GM12872 (cell line): ENCODE measurements around the gene ZNF550.

Experiments
- TF ChIP-seq, protein P1 (sequence below): IDR thresholded peaks from 3 replicates; pipeline ENCODE4 v1.5.1; 2011; ENCODE audit warnings: low read depth, mild to moderate bottlenecking, low read length, moderate library complexity; ENCODE audit not compliant: insufficient read depth

ZNF550 gene

DNA sequence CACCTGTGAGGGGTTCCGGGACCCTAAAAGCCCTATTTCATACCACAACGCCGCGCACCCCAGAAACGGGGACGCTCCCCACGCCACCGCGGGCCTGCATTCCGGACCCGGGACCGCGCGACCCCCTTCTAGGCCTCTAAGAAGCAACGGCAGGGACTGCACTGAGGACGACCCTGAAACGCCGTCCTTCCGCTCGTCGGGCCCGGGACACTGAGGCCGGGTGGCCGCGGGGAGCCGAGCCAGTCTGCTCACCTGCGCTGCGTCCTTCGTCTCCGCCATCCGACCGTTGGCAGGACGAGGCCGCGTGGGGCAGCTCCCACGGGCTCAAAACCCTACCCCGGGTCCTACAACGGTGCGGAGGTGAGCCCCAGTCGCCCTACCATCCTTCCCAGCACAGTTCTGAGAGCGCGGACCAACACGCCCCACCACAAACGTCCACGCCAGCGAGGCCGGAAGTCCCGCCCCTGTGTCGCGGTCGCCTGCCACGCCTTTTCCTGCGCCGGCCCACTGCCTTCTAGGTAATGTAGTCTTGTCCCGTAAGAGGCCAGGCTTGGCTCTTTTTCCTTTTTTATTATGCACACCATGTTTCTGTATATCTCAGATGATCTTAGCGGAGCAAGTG lies at the start of gene ZNF550:
TSS of gene ZNF550 (minus strand) at position 460 of the 622 bp plus-strand sequence. CDS start at position 279, 181 bp downstream.
- TF ChIP-seq, protein P1, sequence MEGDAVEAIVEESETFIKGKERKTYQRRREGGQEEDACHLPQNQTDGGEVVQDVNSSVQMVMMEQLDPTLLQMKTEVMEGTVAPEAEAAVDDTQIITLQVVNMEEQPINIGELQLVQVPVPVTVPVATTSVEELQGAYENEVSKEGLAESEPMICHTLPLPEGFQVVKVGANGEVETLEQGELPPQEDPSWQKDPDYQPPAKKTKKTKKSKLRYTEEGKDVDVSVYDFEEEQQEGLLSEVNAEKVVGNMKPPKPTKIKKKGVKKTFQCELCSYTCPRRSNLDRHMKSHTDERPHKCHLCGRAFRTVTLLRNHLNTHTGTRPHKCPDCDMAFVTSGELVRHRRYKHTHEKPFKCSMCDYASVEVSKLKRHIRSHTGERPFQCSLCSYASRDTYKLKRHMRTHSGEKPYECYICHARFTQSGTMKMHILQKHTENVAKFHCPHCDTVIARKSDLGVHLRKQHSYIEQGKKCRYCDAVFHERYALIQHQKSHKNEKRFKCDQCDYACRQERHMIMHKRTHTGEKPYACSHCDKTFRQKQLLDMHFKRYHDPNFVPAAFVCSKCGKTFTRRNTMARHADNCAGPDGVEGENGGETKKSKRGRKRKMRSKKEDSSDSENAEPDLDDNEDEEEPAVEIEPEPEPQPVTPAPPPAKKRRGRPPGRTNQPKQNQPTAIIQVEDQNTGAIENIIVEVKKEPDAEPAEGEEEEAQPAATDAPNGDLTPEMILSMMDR = no peak

DNA sequence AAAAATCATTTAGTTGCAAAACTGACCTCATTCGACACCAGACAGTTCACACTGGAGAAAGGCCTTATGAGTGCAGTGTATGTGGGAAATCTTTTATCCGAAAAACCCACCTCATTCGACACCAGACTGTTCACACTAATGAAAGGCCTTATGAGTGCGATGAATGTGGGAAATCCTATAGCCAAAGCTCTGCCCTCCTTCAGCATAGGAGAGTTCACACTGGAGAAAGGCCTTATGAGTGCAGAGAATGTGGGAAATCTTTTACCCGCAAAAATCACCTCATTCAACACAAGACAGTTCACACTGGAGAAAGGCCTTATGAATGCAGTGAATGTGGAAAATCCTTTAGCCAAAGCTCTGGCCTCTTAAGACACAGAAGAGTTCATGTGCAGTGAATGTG lies 47.3 kb upstream of the ZNF550 start:
- TF ChIP-seq, protein P1 = no peak

- TF ChIP-seq, protein P1 = no peak
Observed at GRCh38 chr19:57599761-57600383, 40.2 kb upstream of the ZNF550 start, which contains the start of gene ZNF530. ZNF530 (plus strand) TSS chr19:57599885; CDS start chr19:57604346, 4,461 bp downstream.

DNA sequence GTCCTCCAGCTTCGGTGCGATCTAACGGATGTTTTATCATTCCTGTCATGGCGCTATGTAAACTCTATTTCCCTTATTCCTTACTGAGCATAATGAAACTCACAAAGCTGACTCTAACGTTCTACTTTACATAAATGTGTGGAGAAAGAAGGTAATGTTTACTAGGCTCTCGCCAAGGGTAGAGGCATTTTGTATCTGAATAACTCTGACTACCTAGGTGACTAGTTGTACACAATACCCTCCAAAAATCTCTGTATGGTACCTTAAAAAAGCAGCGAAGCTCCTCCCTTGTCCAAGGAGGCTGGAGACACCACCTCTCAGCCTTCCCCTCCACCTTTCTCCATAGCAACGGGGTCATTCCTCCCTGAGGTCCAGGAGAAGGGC lies 39.7 kb upstream of the ZNF550 start:
- TF ChIP-seq, protein P1 = no peak

- TF ChIP-seq, protein P1 = no peak
Observed at GRCh38 chr19:57587529-57587928, 27.9 kb upstream of the ZNF550 start.

DNA sequence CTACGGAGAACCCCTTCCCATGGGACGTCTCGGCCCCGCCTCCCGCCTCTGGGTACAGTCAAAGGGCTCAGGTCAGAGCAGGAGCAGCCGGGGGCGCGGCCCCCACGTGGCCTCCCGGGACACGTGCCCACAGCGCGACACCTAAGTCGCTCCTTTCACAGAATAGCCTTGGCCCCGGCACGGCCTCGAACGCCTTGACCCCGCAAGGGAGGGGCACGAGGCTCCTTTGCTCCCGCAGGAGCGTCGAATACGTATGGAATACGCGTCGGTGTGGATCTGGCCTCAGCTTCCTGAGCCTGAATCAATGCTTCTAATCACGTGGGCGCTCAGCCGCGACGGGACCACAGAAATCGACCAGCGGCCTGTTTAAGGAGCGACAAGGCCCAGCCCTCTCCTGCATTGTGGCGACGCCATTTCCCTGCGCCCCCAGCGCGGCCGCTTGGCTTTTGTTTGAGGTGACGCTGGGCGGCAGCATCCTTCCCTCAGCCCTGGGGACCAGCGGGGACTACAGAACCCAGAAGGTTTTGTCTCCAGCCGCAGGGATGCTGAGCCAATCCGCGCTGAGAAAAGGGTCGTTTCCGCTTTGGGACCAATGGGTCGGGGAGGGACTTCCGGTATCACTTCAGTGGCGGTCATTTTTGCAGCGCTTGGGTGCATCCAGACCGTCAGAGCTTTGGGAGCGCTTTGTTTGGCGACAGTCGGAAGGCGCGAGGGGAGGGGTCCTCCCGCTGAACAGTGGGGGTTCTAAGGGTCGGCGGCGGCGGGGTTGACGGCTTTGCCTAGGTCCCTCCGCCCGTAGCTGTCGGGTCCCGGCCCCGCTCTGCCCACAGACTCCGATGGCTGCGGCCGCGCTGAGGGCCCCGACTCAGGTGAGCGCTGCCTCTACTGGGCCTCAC lies 24.1 kb upstream of the ZNF550 start, which contains the start of gene ZIK1:
TSS of gene ZIK1 (plus strand) at position 625 of the 896 bp plus-strand sequence. CDS start at position 837, 212 bp downstream.
- TF ChIP-seq, protein P1 = 0 out of 3 replicates have a peak, but pooled peaks have one; percentile 3

- TF ChIP-seq, protein P1 = no peak
Observed at GRCh38 chr19:57583104-57583520, 23.4 kb upstream of the ZNF550 start.
